EL (cell line): ENCODE data around the gene NKX2-8.

Source experiments
- DNase-seq: peaks from one replicate; pipeline ENCODE4 v3.0.0-alpha.2; 2016

Gene NKX2-8

GRCh38 chr14:36582011-36582873, at the start of gene NKX2-8:
TSS of gene NKX2-8 (minus strand) at chr14:36582614. CDS start at chr14:36582389, 225 bp downstream.
- no peak for DNase-seq

- DNase-seq, result no peak
These were observed 45.6 kb upstream of the NKX2-8 start for GRCh38 chr14:36627981-36628380.

- DNase-seq, result no peak
These were observed 43.7 kb upstream of the NKX2-8 start for GRCh38 chr14:36626151-36626550.

GRCh38 chr14:36625436-36625835, 43.0 kb upstream of the NKX2-8 start:
- no peak for DNase-seq

GRCh38 chr14:36625014-36625413, 42.6 kb upstream of the NKX2-8 start:
- no peak for DNase-seq

GRCh38 chr14:36619853-36620252, 37.4 kb upstream of the NKX2-8 start:
- no peak for DNase-seq

- no peak for DNase-seq
These were observed 36.7 kb upstream of the NKX2-8 start for GRCh38 chr14:36619131-36619530.

- no peak for DNase-seq
These were observed 36.2 kb upstream of the NKX2-8 start for GRCh38 chr14:36618641-36619040.

- DNase-seq, result no peak
These were observed 35.4 kb upstream of the NKX2-8 start for GRCh38 chr14:36617824-36618223.

GRCh38 chr14:36605506-36605857, 23.1 kb upstream of the NKX2-8 start:
- DNase-seq, result no peak

GRCh38 chr14:36604757-36605505, 22.5 kb upstream of the NKX2-8 start:
- peak; percentile 64 for DNase-seq

GRCh38 chr14:36600431-36600830, 18.0 kb upstream of the NKX2-8 start:
- no peak for DNase-seq

- no peak for DNase-seq
These were observed 9.1 kb upstream of the NKX2-8 start for GRCh38 chr14:36591482-36591881.

- DNase-seq, result no peak
These were observed 6.4 kb upstream of the NKX2-8 start for GRCh38 chr14:36588788-36589187.

- no peak for DNase-seq
These were observed 5.7 kb upstream of the NKX2-8 start for GRCh38 chr14:36588119-36588518.

- no peak for DNase-seq
These were observed 2.7 kb upstream of the NKX2-8 start for GRCh38 chr14:36585100-36585499.

GRCh38 chr14:36583893-36584811, 1.7 kb upstream of the NKX2-8 start:
- no peak for DNase-seq

GRCh38 chr14:36583242-36583892, 953 bp upstream of the NKX2-8 start:
- DNase-seq, result no peak

GRCh38 chr14:36582874-36583241, 444 bp upstream of the NKX2-8 start:
- no peak for DNase-seq

- peak; percentile 34 for DNase-seq
These were observed 1.3 kb downstream of the NKX2-8 start for GRCh38 chr14:36580856-36581831.

- no peak for DNase-seq
These were observed 2.1 kb downstream of the NKX2-8 start for GRCh38 chr14:36580141-36580855.
